Endothelial cell of hepatic sinusoid (primary cell): ENCODE measurements around the gene GRK5.

Source experiments
- in situ Hi-C: cut with HindIII; loops from 2 replicates; pipeline ENCODE4 v1.10.0; 2017; ENCODE audit warnings: low sequenced_read_pairs

GRK5 gene

DNA sequence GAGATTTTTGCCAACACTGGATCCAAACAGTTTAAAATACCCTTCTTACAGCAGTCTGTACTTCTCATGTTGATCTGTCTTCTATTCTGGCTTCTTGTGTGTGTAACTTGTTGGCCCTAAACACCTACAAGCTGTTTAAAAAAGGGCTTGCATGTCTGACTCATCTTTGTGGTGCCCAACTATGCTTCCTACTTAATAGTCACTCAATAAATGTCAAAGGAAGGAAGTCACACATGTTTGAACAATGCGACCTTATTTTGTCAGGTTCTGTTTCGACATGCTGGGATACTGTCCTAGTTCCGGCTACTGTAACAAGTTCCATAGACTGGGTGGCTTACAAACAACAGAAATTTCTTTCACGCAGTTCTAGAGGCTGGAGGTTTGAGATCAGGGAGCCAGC, 9.4 kb upstream of the GRK5 start:
- in situ Hi-C loops: no loop called here

GRCh38 chr10:119198438-119198837, 8.9 kb upstream of the GRK5 start:
- in situ Hi-C loops: no loop called here

GRCh38 chr10:119199231-119199992, 8.0 kb upstream of the GRK5 start:
- in situ Hi-C loops: no loop called here

GRCh38 chr10:119201233-119201632, 6.1 kb upstream of the GRK5 start:
- in situ Hi-C loops: loop anchor here (10.0 kb wide), 1 partner anchor 294 kb away; no protein-coding TSS in a partner anchor

DNA sequence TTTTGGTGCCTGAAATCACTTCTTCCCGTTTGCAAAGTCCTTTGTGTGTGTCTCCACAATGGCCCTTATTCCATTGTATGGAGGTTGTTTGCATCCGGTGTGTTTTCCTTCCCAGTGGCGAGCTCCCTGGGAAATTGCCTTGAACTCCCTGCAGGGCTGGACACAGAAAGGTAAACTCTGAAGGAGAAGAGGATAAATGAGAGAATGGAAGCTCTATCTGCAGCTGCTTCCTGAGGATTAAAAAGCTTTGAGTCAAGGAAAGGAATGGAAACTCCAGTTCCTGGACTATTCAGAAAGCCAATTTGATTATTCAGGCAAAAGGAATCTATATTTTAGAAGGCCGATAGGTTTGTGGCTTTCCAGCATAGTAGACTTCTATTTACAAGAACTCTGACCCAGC, 4.4 kb upstream of the GRK5 start:
- in situ Hi-C loops: loop anchor here (10.0 kb wide), 1 partner anchor 292 kb away; no protein-coding TSS in a partner anchor

DNA sequence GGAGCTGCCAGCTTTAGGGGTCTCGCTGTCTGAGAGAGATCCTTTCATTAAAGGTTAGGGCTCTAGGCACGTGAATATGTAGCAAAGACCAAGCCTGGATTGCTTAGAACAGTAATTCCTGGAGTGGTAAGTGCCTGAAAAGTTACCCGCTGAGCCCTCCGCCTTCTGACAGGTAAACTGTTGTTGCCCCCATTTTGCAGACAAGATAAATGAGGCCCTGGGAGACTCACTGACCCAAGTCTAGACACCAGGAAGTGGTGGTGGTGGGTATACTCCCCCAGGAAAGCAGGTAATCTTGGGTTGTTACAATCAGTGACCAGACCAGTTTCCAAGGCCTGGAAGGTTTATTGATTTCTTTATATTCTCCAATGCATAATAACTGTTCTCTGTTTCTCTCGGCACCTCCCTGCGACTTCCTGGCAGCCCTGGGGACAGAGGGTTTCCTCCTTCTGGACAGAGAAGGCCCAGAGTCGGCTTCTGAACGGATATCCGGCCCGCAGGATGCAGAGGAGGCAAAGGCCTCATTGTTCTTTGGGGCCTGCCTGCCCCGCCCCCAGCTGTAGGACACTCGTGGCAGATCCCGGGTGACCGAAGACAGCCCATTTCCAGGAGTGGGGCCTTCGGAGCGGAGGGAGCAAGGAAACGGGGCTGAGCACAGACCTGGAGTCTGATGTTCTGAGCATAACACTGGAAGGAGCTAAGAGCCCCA, 1.3 kb upstream of the GRK5 start:
- in situ Hi-C loops: loop anchor here (10.0 kb wide), 1 partner anchor 289 kb away; no protein-coding TSS in a partner anchor

GRCh38 chr10:119206603-119207365, 587 bp upstream of the GRK5 start:
- in situ Hi-C loops: loop anchor here (10.0 kb wide), 1 partner anchor 288 kb away; no protein-coding TSS in a partner anchor

- in situ Hi-C loops: loop anchor here (10.0 kb wide), 1 partner anchor 287 kb away; no protein-coding TSS in a partner anchor
Observed at GRCh38 chr10:119207713-119208552, 562 bp downstream of the GRK5 start.

DNA sequence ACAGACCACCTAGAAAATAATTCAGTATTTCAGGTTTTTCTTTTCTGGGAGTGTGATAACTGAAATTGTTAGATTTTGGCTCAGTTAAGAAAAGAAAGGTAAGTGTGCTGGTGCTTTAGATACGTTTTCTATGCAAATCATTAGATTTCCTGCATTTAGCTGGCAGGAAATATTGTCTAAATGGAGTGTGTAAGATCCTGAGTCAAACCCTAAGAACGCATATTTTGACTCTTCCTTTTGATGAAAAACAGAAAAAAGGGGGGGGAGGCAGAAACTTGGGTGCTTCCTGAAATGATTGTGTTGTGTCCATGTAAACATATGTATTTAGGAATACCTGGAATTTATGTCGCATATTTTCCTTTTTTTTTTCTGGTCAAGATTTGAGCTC, 1.2 kb downstream of the GRK5 start:
- in situ Hi-C loops: loop anchor here (10.0 kb wide), 1 partner anchor 286 kb away; no protein-coding TSS in a partner anchor

GRCh38 chr10:119209035-119209735, 1.8 kb downstream of the GRK5 start:
- in situ Hi-C loops: loop anchor here (10.0 kb wide), 1 partner anchor 286 kb away; no protein-coding TSS in a partner anchor

DNA sequence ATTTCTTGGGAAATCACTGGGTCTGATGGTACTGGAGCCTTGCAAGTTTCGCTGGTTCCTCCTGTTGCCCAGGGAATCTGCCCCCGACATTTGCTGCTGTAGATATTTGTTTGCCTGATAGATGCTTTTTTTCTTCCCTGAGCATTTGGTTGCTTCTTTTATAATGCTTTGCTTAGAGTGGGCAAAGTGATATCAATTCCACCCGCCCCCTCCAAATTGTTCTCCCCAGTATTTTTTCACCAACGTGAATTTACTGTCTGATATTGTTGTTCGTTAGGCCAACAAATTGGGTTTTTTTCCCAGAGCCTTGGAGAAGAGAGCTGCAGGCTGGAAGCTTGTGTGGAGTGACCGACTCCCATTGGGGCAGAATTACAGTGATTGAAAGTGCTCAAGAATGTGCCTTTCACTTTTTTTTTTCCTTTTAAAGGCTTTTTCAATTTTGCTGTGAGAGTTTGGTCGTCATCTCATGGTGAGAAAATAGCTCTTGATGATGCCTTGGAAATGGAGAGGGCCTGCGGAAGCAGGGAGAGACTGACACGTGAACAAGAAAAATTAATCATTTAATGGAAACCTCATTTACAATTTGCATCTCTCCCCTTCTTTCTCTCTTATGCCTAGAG, 2.5 kb downstream of the GRK5 start:
- in situ Hi-C loops: loop anchor here (10.0 kb wide), 1 partner anchor 285 kb away; no protein-coding TSS in a partner anchor

- in situ Hi-C loops: no loop called here
Observed at GRCh38 chr10:119210633-119211032, 3.3 kb downstream of the GRK5 start.

DNA sequence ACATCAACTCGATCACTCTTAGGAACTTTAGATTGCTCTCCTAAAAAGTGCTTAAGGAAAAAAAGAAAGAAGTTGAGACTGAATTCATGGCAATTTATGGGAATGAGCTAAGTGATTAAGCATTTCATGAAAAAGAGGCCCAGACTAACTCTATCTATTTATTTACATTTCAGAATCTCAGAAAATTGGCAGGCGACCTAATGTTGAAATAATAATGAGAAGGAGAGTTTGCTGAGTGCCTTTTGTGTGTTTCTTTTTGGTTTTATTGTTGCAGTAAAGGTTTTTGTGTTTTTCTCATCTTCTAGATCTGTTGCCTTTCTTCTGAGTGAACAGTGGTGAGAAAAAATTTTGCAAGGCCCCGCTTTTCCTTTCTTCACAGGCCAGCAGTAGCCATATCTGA, 3.8 kb downstream of the GRK5 start:
- in situ Hi-C loops: no loop called here

DNA sequence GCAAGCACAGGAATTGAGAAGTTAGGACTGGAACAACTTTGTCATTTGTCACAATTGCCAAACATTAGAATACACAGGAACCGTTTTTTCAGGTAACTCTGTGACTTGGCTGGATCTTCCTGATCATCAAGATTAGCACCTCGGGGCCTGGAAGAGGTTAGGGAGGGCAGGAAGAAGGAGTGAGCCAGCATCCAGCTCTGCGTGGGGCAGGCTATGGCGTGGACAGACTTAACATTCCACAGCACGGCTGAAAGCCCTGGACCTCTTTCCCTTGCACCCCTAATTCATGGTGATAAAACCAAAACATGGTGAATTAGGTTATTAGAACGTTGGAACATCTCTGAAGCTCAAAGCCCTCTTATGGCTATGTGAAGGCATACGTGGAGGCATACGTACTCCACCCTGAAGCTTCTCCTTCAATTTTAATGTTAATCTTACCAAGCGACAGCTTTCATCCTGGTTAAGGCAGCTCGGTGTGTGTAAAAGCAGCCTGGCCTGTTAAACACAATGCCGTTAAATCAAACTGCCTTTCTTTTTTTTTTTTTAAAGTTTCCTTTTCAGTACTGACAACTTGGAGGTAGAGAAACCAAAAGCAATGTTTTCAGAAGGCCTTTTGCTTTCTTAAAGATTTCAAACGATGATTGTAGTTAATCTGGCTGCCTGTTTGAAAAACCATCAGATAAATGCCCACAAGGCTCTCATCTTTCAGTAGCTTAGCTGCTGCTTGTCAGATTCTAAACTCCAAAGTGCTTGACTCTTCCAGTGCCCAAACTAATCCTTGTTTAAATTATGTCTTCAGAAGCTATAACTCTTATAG, 4.5 kb downstream of the GRK5 start:
- in situ Hi-C loops: no loop called here

- in situ Hi-C loops: no loop called here
Observed at GRCh38 chr10:119215371-119215770, 8.0 kb downstream of the GRK5 start.

DNA sequence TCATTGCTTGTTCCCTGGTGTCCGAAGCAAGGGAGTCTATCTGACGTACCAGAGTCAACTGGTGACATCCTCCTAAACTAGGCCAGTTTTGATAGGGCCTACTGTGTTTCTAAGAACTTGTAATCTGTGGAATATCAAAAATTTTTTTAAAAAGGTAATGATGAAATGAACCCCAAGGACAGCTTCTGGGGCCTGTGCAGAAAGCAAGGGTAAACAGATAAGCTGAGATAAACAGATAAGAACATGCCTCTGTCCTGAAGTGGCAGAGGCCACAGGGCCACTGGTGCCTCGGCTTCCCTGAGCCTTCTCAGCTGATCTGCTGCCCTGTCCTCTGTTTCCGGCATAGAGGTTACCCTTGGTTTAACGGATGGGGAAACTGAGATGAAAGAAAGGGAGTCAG, 8.8 kb downstream of the GRK5 start:
- in situ Hi-C loops: no loop called here

DNA sequence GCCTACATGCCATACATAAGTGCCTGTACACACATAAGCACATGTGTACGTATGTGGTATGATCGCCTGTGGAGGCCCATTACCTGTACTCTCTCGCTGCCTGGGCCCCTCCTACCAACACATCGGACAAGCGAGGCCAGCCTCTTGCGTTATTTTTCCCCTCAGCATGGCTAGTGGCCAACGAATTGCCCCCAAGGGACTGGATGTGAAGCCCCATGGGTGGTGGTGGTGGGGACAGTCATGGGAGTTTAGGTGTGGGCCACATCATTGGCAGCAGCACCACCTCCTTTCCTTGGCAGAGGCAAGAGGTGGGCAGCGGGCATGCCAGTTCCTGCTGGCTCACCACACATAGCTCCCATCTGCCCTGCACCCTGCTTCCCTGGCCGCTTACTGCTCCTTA, 10.0 kb downstream of the GRK5 start:
- in situ Hi-C loops: no loop called here

DNA sequence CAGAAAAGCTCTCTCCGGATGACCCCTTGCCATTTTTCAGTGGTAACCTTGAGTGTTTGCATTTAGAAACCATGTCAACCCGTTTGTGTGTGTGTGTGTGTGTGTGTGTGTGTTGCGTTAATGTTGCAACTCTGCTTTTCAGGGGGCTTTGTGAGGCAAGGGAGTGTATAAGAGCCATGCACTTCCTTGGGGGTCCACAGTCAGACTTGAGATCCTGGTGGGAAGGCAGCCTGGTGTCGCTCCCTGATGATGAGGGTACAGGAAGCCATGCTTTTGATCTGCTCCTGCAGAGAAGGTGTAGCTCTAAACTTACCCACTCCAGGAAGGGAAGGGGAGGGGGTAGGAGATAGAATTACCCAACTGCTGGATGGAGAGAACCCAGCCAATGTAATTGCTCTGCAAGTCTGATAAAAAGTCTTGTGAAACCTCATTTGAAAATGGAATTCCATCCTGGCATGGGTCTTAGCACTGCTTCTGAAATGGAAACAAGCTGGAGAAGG, 10.7 kb downstream of the GRK5 start:
- in situ Hi-C loops: no loop called here
